A549 (cell line): ENCODE measurements around the gene CCT3.

Experiments used
- BHLHE40 ChIP-seq: IDR thresholded peaks from 2 replicates; pipeline ENCODE4 v1.6.1; 2012; ENCODE audit warnings: low read depth, low read length, inconsistent platforms
- CHD2 ChIP-seq: fragments of 150-350 bp; IDR thresholded peaks from 2 replicates; pipeline ENCODE4 v1.6.1; 2014; ENCODE audit warnings: low read length; ENCODE audit not compliant: partially characterized antibody
- EP300 ChIP-seq, 2 experiments: fragments of >200 bp; sonication (Bioruptor Twin); formaldehyde crosslinking; IDR thresholded peaks; 2 replicates in 1 of 2; 3 replicates in 1 of 2; pipeline ENCODE4 v1.6.1; 2016 to 2017
- FOSL2 ChIP-seq, 2 experiments: fragments of 450-650 bp in 1 of 2; fragments of >200 bp in 1 of 2; sonication (Bioruptor Twin) in 1 of 2; formaldehyde crosslinking; IDR thresholded peaks; 2 replicates each; pipeline versions ENCODE4 v1.5.0 to v1.6.1; 2016 to 2020; ENCODE audit warnings: mild to moderate bottlenecking in 1 of 2, moderate library complexity in 1 of 2
- GATA3 ChIP-seq: IDR thresholded peaks from 2 replicates; pipeline ENCODE4 v1.6.1; 2012; ENCODE audit warnings: borderline replicate concordance
- MAZ ChIP-seq: fragments of 150-350 bp; IDR thresholded peaks from 2 replicates; pipeline ENCODE4 v1.6.1; 2014; ENCODE audit warnings: antibody characterized with exemption, low read depth, low read length, borderline replicate concordance
- NR3C1 ChIP-seq: fragments of >200 bp; sonication (Bioruptor Twin); formaldehyde crosslinking; IDR thresholded peaks from 3 replicates; pipeline ENCODE4 v1.6.1; 2017
- POLR2A ChIP-seq: IDR thresholded peaks from 2 replicates; pipeline ENCODE4 v1.6.1; 2012; ENCODE audit warnings: mild to moderate bottlenecking, low read length
- RCOR1 ChIP-seq: fragments of 150-350 bp; IDR thresholded peaks from 2 replicates; pipeline ENCODE4 v1.6.1; 2014; ENCODE audit warnings: antibody characterized with exemption, low read length, low read depth
- RFX5 ChIP-seq: fragments of 450-650 bp; IDR thresholded peaks from 2 replicates; pipeline ENCODE4 v1.7.1; 2014; ENCODE audit warnings: antibody characterized with exemption, mild to moderate bottlenecking, moderate library complexity
- TP53 ChIP-seq: fragments of 250-450 bp; sonication (Bioruptor Pico); IDR thresholded peaks from 2 replicates; pipeline ENCODE4 v1.5.0; 2021; ENCODE audit warnings: mild to moderate bottlenecking, moderate library complexity
- TF ChIP-seq, protein P1 (sequence below): fragments of >200 bp; sonication (Bioruptor Twin); formaldehyde crosslinking; IDR thresholded peaks from 3 replicates; pipeline ENCODE4 v1.5.1; 2016
- TF ChIP-seq, protein P2 (sequence below): fragments of 150-350 bp; IDR thresholded peaks from 2 replicates; pipeline ENCODE4 v1.6.1; 2014; ENCODE audit warnings: low read depth, mild to moderate bottlenecking, low read length

DNA sequence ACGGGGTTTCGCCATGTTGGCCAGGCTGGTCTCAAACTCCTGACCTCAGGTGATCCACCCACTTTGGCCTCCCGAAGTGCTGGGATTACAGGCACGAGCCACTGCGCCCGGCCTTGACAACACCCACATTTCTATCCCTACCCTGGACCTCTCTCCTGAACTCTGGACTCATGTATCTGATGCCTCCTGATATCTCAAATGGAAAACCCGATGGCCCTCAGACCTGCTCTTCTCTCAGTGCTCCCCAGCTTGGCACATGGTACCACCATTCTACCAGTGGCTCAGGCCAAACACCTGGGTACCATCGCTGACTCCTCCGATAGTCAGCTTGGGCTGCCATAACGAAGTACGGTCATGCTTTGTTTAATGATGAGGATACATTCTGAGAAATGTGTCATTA, 22.4 kb upstream of the CCT3 start:
- TF ChIP-seq, protein P1, sequence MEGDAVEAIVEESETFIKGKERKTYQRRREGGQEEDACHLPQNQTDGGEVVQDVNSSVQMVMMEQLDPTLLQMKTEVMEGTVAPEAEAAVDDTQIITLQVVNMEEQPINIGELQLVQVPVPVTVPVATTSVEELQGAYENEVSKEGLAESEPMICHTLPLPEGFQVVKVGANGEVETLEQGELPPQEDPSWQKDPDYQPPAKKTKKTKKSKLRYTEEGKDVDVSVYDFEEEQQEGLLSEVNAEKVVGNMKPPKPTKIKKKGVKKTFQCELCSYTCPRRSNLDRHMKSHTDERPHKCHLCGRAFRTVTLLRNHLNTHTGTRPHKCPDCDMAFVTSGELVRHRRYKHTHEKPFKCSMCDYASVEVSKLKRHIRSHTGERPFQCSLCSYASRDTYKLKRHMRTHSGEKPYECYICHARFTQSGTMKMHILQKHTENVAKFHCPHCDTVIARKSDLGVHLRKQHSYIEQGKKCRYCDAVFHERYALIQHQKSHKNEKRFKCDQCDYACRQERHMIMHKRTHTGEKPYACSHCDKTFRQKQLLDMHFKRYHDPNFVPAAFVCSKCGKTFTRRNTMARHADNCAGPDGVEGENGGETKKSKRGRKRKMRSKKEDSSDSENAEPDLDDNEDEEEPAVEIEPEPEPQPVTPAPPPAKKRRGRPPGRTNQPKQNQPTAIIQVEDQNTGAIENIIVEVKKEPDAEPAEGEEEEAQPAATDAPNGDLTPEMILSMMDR: no peak
- TF ChIP-seq RCOR1 (no peak), BHLHE40 (no peak), POLR2A (no peak), EP300 (IDR thresholded peaks at IDR 0.05) (no peak), RFX5 (no peak), CHD2 (no peak), FOSL2 (IDR thresholded peaks at IDR 0.05) (no peak), FOSL2 (CRISPR knock-in tag; IDR thresholded peaks at IDR 0.05) (no peak), MAZ (no peak), GATA3 (no peak), NR3C1 (no peak), TP53 (CRISPR knock-in tag) (no peak)
- TF ChIP-seq, protein P2, sequence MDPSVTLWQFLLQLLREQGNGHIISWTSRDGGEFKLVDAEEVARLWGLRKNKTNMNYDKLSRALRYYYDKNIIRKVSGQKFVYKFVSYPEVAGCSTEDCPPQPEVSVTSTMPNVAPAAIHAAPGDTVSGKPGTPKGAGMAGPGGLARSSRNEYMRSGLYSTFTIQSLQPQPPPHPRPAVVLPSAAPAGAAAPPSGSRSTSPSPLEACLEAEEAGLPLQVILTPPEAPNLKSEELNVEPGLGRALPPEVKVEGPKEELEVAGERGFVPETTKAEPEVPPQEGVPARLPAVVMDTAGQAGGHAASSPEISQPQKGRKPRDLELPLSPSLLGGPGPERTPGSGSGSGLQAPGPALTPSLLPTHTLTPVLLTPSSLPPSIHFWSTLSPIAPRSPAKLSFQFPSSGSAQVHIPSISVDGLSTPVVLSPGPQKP: no peak
